OCI-LY1 (cell line): ENCODE measurements around the gene SMIM5.

Experiments used
- H2AFZ ChIP-seq: fragments of 200-600 bp; sonication (generic), shearing (Covaris generic); 2 replicates; pipeline ENCODE4 v1.6.0; 2014; ENCODE audit warnings: antibody characterized with exemption, mild to moderate bottlenecking, low read length
- H3F3A ChIP-seq: fragments of 200-600 bp; sonication (generic), shearing (Covaris generic); 2 replicates; pipeline ENCODE4 v1.6.0; 2014; ENCODE audit warnings: mild to moderate bottlenecking, antibody characterized with exemption, low read length, moderate library complexity; ENCODE audit not compliant: insufficient read depth
- H3K27ac ChIP-seq: fragments of 200-600 bp; sonication (generic); 2 replicates; pipeline ENCODE4 v1.5.1; 2014; ENCODE audit warnings: low read length, mixed run types, mild to moderate bottlenecking, low read depth; ENCODE audit not compliant: poor library complexity, severe bottlenecking
- H3K27me3 ChIP-seq: fragments of 200-600 bp; sonication (generic); 2 replicates; pipeline ENCODE4 v1.6.0; 2014; ENCODE audit warnings: antibody characterized with exemption, mild to moderate bottlenecking, low read length, moderate library complexity; ENCODE audit not compliant: insufficient read depth
- H3K36me3 ChIP-seq: fragments of 200-600 bp; sonication (generic); 2 replicates; pipeline ENCODE4 v1.6.1; 2014; ENCODE audit warnings: mild to moderate bottlenecking, antibody characterized with exemption, low read length, moderate library complexity, mixed read lengths; ENCODE audit not compliant: insufficient read depth
- H3K4me1 ChIP-seq: fragments of 200-600 bp; sonication (generic); 2 replicates; pipeline ENCODE4 v1.5.1; 2014; ENCODE audit warnings: mild to moderate bottlenecking, low read length, moderate library complexity; ENCODE audit not compliant: insufficient read depth, severe bottlenecking
- H3K4me2 ChIP-seq: fragments of 200-600 bp; sonication (generic), shearing (Covaris generic); 2 replicates; pipeline ENCODE4 v1.6.1; 2014; ENCODE audit warnings: low read length
- H3K4me3 ChIP-seq: fragments of 200-600 bp; sonication (generic); 2 replicates; pipeline ENCODE4 v1.5.1; 2014; ENCODE audit warnings: low read length, low read depth, mild to moderate bottlenecking, mixed read lengths; ENCODE audit not compliant: poor library complexity, severe bottlenecking
- H3K79me2 ChIP-seq: fragments of 200-600 bp; shearing (Covaris generic); 2 replicates; pipeline ENCODE4 v1.6.1; 2016; ENCODE audit warnings: mixed run types, low read length, mixed read lengths; ENCODE audit not compliant: insufficient read depth
- H3K9ac ChIP-seq: fragments of 200-600 bp; sonication (generic), shearing (Covaris generic); 2 replicates; pipeline ENCODE4 v1.6.1; 2014; ENCODE audit warnings: mild to moderate bottlenecking, low read length, mixed read lengths
- H3K9me2 ChIP-seq: fragments of 200-600 bp; sonication (generic), shearing (Covaris generic); 2 replicates; pipeline ENCODE4 v1.6.1; 2014; ENCODE audit warnings: low read depth, mild to moderate bottlenecking, low read length, mixed read lengths
- H3K9me3 ChIP-seq: fragments of 200-600 bp; shearing (Covaris generic); 2 replicates; pipeline ENCODE4 v1.6.1; 2014; ENCODE audit warnings: low read length, mixed read lengths
- H4K20me1 ChIP-seq: fragments of 200-600 bp; sonication (generic), shearing (Covaris generic); 2 replicates; pipeline ENCODE4 v1.6.0; 2016; ENCODE audit warnings: mild to moderate bottlenecking, low read length; ENCODE audit not compliant: insufficient read depth
- CTCF ChIP-seq: fragments of 200-600 bp; sonication (generic), shearing (Covaris generic); IDR thresholded peaks from 2 replicates; pipeline ENCODE4 v1.5.1; 2017; ENCODE audit warnings: mild to moderate bottlenecking, antibody characterized with exemption, low read length, moderate library complexity, mixed read lengths
- EZH2 ChIP-seq: fragments of 200-600 bp; sonication (generic), shearing (Covaris generic); IDR thresholded peaks from 2 replicates; pipeline ENCODE4 v1.8.0; 2017; ENCODE audit warnings: borderline replicate concordance, mixed run types, mild to moderate bottlenecking, antibody characterized with exemption, low read length, moderate library complexity, mixed read lengths

SMIM5 gene

GRCh38 chr17:75610103-75610984, 22.9 kb upstream of the SMIM5 start:
- Histone ChIP-seq H3K9me3 (no peaks in the 10 kb centered on the region), H3F3A (no peaks in the 10 kb centered on the region), H3K9ac (no peak overlapping the region), H4K20me1 (no peaks in the 10 kb centered on the region), H3K27me3 (peaks cover 6% of the 10 kb centered on the region; the same call in 1 of the 2 replicates), H2AFZ (no peak overlapping the region), H3K79me2 (no peaks in the 10 kb centered on the region), H3K27ac (no peak overlapping the region), H3K36me3 (no peaks in the 10 kb centered on the region), H3K4me3 (no peak overlapping the region), H3K9me2 (no peaks in the 10 kb centered on the region), H3K4me2 (no peak overlapping the region), H3K4me1 (no peaks in the 10 kb centered on the region)
- TF ChIP-seq EZH2 (no peak), CTCF (no peak)

GRCh38 chr17:75611851-75612429, 21.3 kb upstream of the SMIM5 start:
- Histone ChIP-seq H3K4me2 (no peak overlapping the region), H3F3A (no peaks in the 10 kb centered on the region), H3K27ac (no peak overlapping the region), H3K9me3 (no peaks in the 10 kb centered on the region), H3K9me2 (no peaks in the 10 kb centered on the region), H3K36me3 (no peaks in the 10 kb centered on the region), H3K79me2 (no peaks in the 10 kb centered on the region), H4K20me1 (no peaks in the 10 kb centered on the region), H3K4me1 (no peaks in the 10 kb centered on the region), H3K27me3 (peaks cover 6% of the 10 kb centered on the region; the same call in 1 of the 2 replicates), H3K4me3 (no peak overlapping the region), H2AFZ (no peak overlapping the region), H3K9ac (no peak overlapping the region)
- TF ChIP-seq CTCF (no peak), EZH2 (no peak)

- Histone ChIP-seq H3K9me2 (no peaks in the 10 kb centered on the region), H3F3A (no peaks in the 10 kb centered on the region), H3K4me2 (no peak overlapping the region), H3K27me3 (peaks cover 6% of the 10 kb centered on the region; the same call in 1 of the 2 replicates), H3K27ac (no peak overlapping the region), H4K20me1 (no peaks in the 10 kb centered on the region), H3K9ac (no peak overlapping the region), H3K4me3 (no peak overlapping the region), H3K36me3 (no peaks in the 10 kb centered on the region), H2AFZ (no peak overlapping the region), H3K9me3 (no peaks in the 10 kb centered on the region), H3K79me2 (no peaks in the 10 kb centered on the region), H3K4me1 (no peaks in the 10 kb centered on the region)
- TF ChIP-seq CTCF: no peak
- TF ChIP-seq EZH2: no peak
Observed at GRCh38 chr17:75612906-75613626, 20.2 kb upstream of the SMIM5 start.
